IMR-90 (cell line): ENCODE measurements around the gene FARS2. TPM values are rescaled to one million over a fixed set of nuclear protein-coding genes. Genes with fewer than 3 reads are reported as not detected.

ENCODE experiments used
- ATAC-seq: fragments of 200-7000 bp; cut with Tn5 transposase; 2 replicates; pipeline ENCODE4 v1.9.1; 2020; ENCODE audit warnings: low read depth, mild to moderate bottlenecking, moderate library complexity
- BruUV-seq: library from RNA; stranded (reverse); fragments of 400-500 nt; replicated peaks from 2 replicates; lab custom pipeline; 2021; lab: Mats Ljungman, UMichigan
- CTCF ChIA-PET: fragments of 300-600 bp; formaldehyde crosslinking; extraction: SDS; loops from one replicate; lab custom pipeline; 2021; ENCODE audit warnings: antibody characterized with exemption; lab: Yijun Ruan, JAX
- POLR2A ChIA-PET: fragments of 300-600 bp; sonication (Branson Sonifier 250); formaldehyde crosslinking; loops from one replicate; lab custom pipeline; 2022; ENCODE audit warnings: antibody characterized with exemption; ENCODE audit not compliant: unreplicated experiment; lab: Charles Lee
- DNase-seq: peaks from one replicate; pipeline ENCODE4 v3.0.0; 2013
- H2AFZ ChIP-seq: replicated peaks from 2 replicates; pipeline ENCODE3; 2013; ENCODE audit warnings: low read length, mild to moderate bottlenecking; ENCODE audit not compliant: poor library complexity
- H2AK5ac ChIP-seq: 2 replicates; pipeline ENCODE4 v1.6.1; 2013; ENCODE audit warnings: low read depth, low read length, inconsistent platforms
- H2AK9ac ChIP-seq: replicated peaks from 2 replicates; pipeline ENCODE3; 2013; ENCODE audit warnings: mild to moderate bottlenecking, low read depth, low read length, moderate library complexity; ENCODE audit not compliant: poor library complexity
- H2BK120ac ChIP-seq: 2 replicates; pipeline ENCODE4 v1.6.1; 2013; ENCODE audit warnings: low read depth, low read length, inconsistent platforms
- H2BK15ac ChIP-seq: 3 replicates; pipeline ENCODE4 v1.6.1; 2013; ENCODE audit warnings: low read depth, low read length, inconsistent platforms
- H2BK20ac ChIP-seq: 2 replicates; pipeline ENCODE4 v1.6.1; 2013; ENCODE audit warnings: low read depth, mild to moderate bottlenecking, inconsistent platforms, low read length, moderate library complexity
- H2BK5ac ChIP-seq: 2 replicates; pipeline ENCODE4 v1.6.1; 2013; ENCODE audit warnings: mild to moderate bottlenecking, low read depth, low read length, inconsistent platforms; ENCODE audit not compliant: poor library complexity, severe bottlenecking
- H3K14ac ChIP-seq: replicated peaks from 2 replicates; pipeline ENCODE4 v1.6.1; 2013; ENCODE audit warnings: low read depth, low read length, inconsistent platforms
- H3K18ac ChIP-seq: 2 replicates; pipeline ENCODE4 v1.6.1; 2013; ENCODE audit warnings: low read depth, low read length, control low read depth
- H3K23ac ChIP-seq: 2 replicates; pipeline ENCODE4 v1.6.1; 2013; ENCODE audit warnings: low read depth, low read length, inconsistent platforms
- H3K27ac ChIP-seq: 2 replicates; pipeline ENCODE4 v1.5.1; 2013; ENCODE audit warnings: mild to moderate bottlenecking, control low read depth, low read length; ENCODE audit not compliant: insufficient read depth
- H3K27me3 ChIP-seq: 2 replicates; pipeline ENCODE4 v1.6.1; 2013; ENCODE audit warnings: low read length; ENCODE audit not compliant: control insufficient read depth, insufficient read depth
- H3K36me3 ChIP-seq: 2 replicates; pipeline ENCODE4 v1.6.1; 2013; ENCODE audit warnings: low read length, mixed read lengths; ENCODE audit not compliant: control insufficient read depth, insufficient read depth
- H3K4ac ChIP-seq: 2 replicates; pipeline ENCODE4 v1.6.1; 2013; ENCODE audit warnings: low read depth, low read length, inconsistent platforms
- H3K4me1 ChIP-seq: 2 replicates; pipeline ENCODE4 v1.6.1; 2013; ENCODE audit warnings: low read length, mixed read lengths; ENCODE audit not compliant: control insufficient read depth, insufficient read depth
- H3K4me2 ChIP-seq: 2 replicates; pipeline ENCODE4 v1.6.1; 2013; ENCODE audit warnings: low read depth, mild to moderate bottlenecking, control low read depth, low read length, moderate library complexity
- H3K4me3 ChIP-seq: 2 replicates; pipeline ENCODE4 v1.5.1; 2013; ENCODE audit warnings: low read depth, mild to moderate bottlenecking, control low read depth, low read length, moderate library complexity; ENCODE audit not compliant: insufficient read depth
- H3K56ac ChIP-seq: 2 replicates; pipeline ENCODE4 v1.6.1; 2013; ENCODE audit warnings: low read length, inconsistent platforms; ENCODE audit not compliant: insufficient read depth; ENCODE audit errors: extremely low read depth
- H3K79me1 ChIP-seq, 2 experiments: 2 replicates each; pipeline ENCODE4 v1.6.1; 2013; ENCODE audit warnings: low read length in 2 of 2, inconsistent platforms in 1 of 2, low read depth in 1 of 2
- H3K9ac ChIP-seq: 2 replicates; pipeline ENCODE4 v1.6.1; 2013; ENCODE audit warnings: low read depth, low read length, control low read depth
- H3K9me1 ChIP-seq: 2 replicates; pipeline ENCODE4 v1.6.1; 2013; ENCODE audit warnings: low read length, inconsistent platforms; ENCODE audit not compliant: insufficient read depth
- H3K9me3 ChIP-seq: 2 replicates; pipeline ENCODE4 v1.6.1; 2013; ENCODE audit warnings: low read length; ENCODE audit not compliant: control insufficient read depth, insufficient read depth
- H4K20me1 ChIP-seq: 2 replicates; pipeline ENCODE4 v1.6.1; 2013; ENCODE audit warnings: low read length, inconsistent platforms; ENCODE audit not compliant: insufficient read depth
- H4K5ac ChIP-seq: 2 replicates; pipeline ENCODE4 v1.6.1; 2013; ENCODE audit warnings: mild to moderate bottlenecking, low read depth, low read length, control low read depth
- H4K8ac ChIP-seq, 2 experiments: 2 replicates each; pipeline ENCODE4 v1.6.1; 2013; ENCODE audit warnings: low read depth in 2 of 2, low read length in 2 of 2, control low read depth in 1 of 2, inconsistent platforms in 1 of 2
- H4K91ac ChIP-seq: 2 replicates; pipeline ENCODE4 v1.6.1; 2013; ENCODE audit warnings: low read depth, low read length, inconsistent platforms; ENCODE audit not compliant: insufficient read depth
- BHLHE40 ChIP-seq: fragments of 150-350 bp; IDR thresholded peaks from 2 replicates; pipeline ENCODE4 v1.6.1; 2016; ENCODE audit warnings: mild to moderate bottlenecking, low read depth, low read length
- CEBPB ChIP-seq: IDR thresholded peaks from 2 replicates; pipeline ENCODE4 v1.6.1; 2012; ENCODE audit warnings: low read depth, low read length, improper control_type of control experiment
- CHD1 ChIP-seq: IDR thresholded peaks from 2 replicates; pipeline ENCODE4 v1.6.1; 2012; ENCODE audit warnings: low read depth, low read length, improper control_type of control experiment
- ELK1 ChIP-seq: fragments of 150-350 bp; IDR thresholded peaks from 2 replicates; pipeline ENCODE4 v1.6.1; 2016; ENCODE audit warnings: low read depth, mild to moderate bottlenecking, low read length, moderate library complexity, borderline replicate concordance
- FOS ChIP-seq: fragments of 150-350 bp; IDR thresholded peaks from 2 replicates; pipeline ENCODE4 v1.6.1; 2016; ENCODE audit warnings: low read depth, low read length
- MAFK ChIP-seq: IDR thresholded peaks from 2 replicates; pipeline ENCODE4 v1.6.1; 2012; ENCODE audit warnings: low read depth, low read length, improper control_type of control experiment
- MAZ ChIP-seq: IDR thresholded peaks from 2 replicates; pipeline ENCODE4 v1.6.1; 2012; ENCODE audit warnings: low read depth, mild to moderate bottlenecking, low read length, improper control_type of control experiment, moderate library complexity, borderline replicate concordance
- MXI1 ChIP-seq: IDR thresholded peaks from 2 replicates; pipeline ENCODE4 v1.6.1; 2012; ENCODE audit warnings: low read depth, mild to moderate bottlenecking, low read length, moderate library complexity, borderline replicate concordance
- NFE2L2 ChIP-seq: fragments of 150-350 bp; IDR thresholded peaks from 2 replicates; pipeline ENCODE4 v1.6.1; 2016; ENCODE audit warnings: low read depth, mild to moderate bottlenecking, low read length
- POLR2A ChIP-seq: IDR thresholded peaks from 2 replicates; pipeline ENCODE4 v1.6.1; 2012; ENCODE audit warnings: mild to moderate bottlenecking, low read depth, low read length
- RAD21 ChIP-seq: IDR thresholded peaks from 2 replicates; pipeline ENCODE4 v1.6.1; 2012; ENCODE audit warnings: low read length, improper control_type of control experiment
- RCOR1 ChIP-seq: IDR thresholded peaks from 2 replicates; pipeline ENCODE4 v1.6.1; 2012; ENCODE audit warnings: mild to moderate bottlenecking, low read length, improper control_type of control experiment; ENCODE audit not compliant: insufficient replicate concordance
- RFX5 ChIP-seq: IDR thresholded peaks from 2 replicates; pipeline ENCODE4 v1.8.0; 2012; ENCODE audit warnings: low read depth, mild to moderate bottlenecking, low read length, moderate library complexity
- SMC3 ChIP-seq: fragments of 150-350 bp; IDR thresholded peaks from 2 replicates; pipeline ENCODE4 v1.6.1; 2016; ENCODE audit warnings: low read depth, mild to moderate bottlenecking, antibody characterized with exemption, low read length, moderate library complexity
- WGBS, 2 experiments: methylation state at CpG; one replicate each; pipeline versions ENCODE4 v1.1.5 to v1.1.7; 2013; ENCODE audit warnings: missing lambda C conversion rate in 2 of 2; ENCODE audit not compliant: insufficient read length in 1 of 2; ENCODE audit errors: extremely low coverage in 2 of 2; 5-methylcytosine and 5-hydroxymethylcytosine counted together
- dilution Hi-C: fragments of 300-500 bp; cut with HindIII; formaldehyde crosslinking; loops from one replicate; pipeline ENCODE4 v1.14.3; 2018; ENCODE audit warnings: low sequenced_read_pairs; ENCODE audit not compliant: unreplicated experiment
- in situ Hi-C: fragments of 300-500 bp; cut with MboI; formaldehyde crosslinking; loops from 3 replicates; pipeline ENCODE4 v1.14.3; 2019; ENCODE audit warnings: low sequenced_read_pairs, inconsistent platforms, mixed read lengths
- intact Hi-C: fragments of 100-400 bp; cut with micrococcal nuclease; formaldehyde crosslinking; loops from 2 replicates; pipeline ENCODE4 v1.10.0; 2022
- polyA plus RNA-seq, 3 experiments: library from polyadenylated mRNA; depleted of rRNA; stranded (reverse); fragments of >200 nt; gene quantifications; 2 replicates each; pipeline ENCODE4 v1.2.3, GENCODE V29; 2012; ENCODE audit warnings: low replicate concordance in 1 of 3
- total RNA-seq: library from RNA; depleted of rRNA; stranded (reverse); fragments of >200 nt; gene quantifications from 2 replicates; pipeline ENCODE4 v1.2.3, GENCODE V29; 2012
- TF ChIP-seq, protein P1 (sequence below): fragments of 150-350 bp; IDR thresholded peaks from 2 replicates; pipeline ENCODE4 v1.6.1; 2017; ENCODE audit warnings: mild to moderate bottlenecking, antibody characterized with exemption, low read length, low read depth
- TF ChIP-seq, protein P2 (sequence below): conservative IDR thresholded peaks from 2 replicates; pipeline ENCODE4 v1.5.1; 2012; ENCODE audit warnings: mild to moderate bottlenecking, low read depth, low read length, improper control_type of control experiment

FARS2 gene
- total and polyA plus RNA-seq, 2 of the 4 experiments (the other 2 are of a cell fraction), result 12.1 to 28.9 TPM

GRCh38 chr6:5599127-5599526 is 337.8 kb downstream of the FARS2 start:
- Histone ChIP-seq H2BK120ac (no peak overlapping the region), H4K91ac (no peak overlapping the region), H3K4ac (no peak overlapping the region), H3K4me2 (no peak overlapping the region), H2BK5ac (no peak overlapping the region), H3K23ac (no peak overlapping the region), H3K9me3 (no peaks in the 10 kb centered on the region), H2BK15ac (no peak overlapping the region), H4K8ac (no peak overlapping the region), H3K4me3 (no peak overlapping the region), H3K56ac (no peak overlapping the region), H4K5ac (no peak overlapping the region), H2AFZ (no peak overlapping the region), H3K27ac (no peak overlapping the region), H3K4me1 (no peaks in the 10 kb centered on the region), H3K14ac (no peak overlapping the region), H2AK9ac (no peak overlapping the region), H3K79me1 (no peaks in the 10 kb centered on the region), H2AK5ac (no peak overlapping the region), H3K9me1 (no peaks in the 10 kb centered on the region), H3K18ac (no peak overlapping the region), H3K9ac (no peak overlapping the region), H4K20me1 (no peaks in the 10 kb centered on the region), H2BK20ac (no peak overlapping the region), H3K27me3 (no peaks in the 10 kb centered on the region), H3K36me3 (no peaks in the 10 kb centered on the region)
- no peak for ATAC-seq
- no peak for TF ChIP-seq POLR2A
- no peak for TF ChIP-seq RCOR1
- no peak for TF ChIP-seq MXI1
- TF ChIP-seq FOS, result no peak
- no peak for TF ChIP-seq BHLHE40
- TF ChIP-seq, protein P1, sequence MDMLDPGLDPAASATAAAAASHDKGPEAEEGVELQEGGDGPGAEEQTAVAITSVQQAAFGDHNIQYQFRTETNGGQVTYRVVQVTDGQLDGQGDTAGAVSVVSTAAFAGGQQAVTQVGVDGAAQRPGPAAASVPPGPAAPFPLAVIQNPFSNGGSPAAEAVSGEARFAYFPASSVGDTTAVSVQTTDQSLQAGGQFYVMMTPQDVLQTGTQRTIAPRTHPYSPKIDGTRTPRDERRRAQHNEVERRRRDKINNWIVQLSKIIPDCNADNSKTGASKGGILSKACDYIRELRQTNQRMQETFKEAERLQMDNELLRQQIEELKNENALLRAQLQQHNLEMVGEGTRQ, result no peak
- TF ChIP-seq, protein P2, sequence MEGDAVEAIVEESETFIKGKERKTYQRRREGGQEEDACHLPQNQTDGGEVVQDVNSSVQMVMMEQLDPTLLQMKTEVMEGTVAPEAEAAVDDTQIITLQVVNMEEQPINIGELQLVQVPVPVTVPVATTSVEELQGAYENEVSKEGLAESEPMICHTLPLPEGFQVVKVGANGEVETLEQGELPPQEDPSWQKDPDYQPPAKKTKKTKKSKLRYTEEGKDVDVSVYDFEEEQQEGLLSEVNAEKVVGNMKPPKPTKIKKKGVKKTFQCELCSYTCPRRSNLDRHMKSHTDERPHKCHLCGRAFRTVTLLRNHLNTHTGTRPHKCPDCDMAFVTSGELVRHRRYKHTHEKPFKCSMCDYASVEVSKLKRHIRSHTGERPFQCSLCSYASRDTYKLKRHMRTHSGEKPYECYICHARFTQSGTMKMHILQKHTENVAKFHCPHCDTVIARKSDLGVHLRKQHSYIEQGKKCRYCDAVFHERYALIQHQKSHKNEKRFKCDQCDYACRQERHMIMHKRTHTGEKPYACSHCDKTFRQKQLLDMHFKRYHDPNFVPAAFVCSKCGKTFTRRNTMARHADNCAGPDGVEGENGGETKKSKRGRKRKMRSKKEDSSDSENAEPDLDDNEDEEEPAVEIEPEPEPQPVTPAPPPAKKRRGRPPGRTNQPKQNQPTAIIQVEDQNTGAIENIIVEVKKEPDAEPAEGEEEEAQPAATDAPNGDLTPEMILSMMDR, result no peak
- no peak for TF ChIP-seq RAD21
- TF ChIP-seq MAZ, result no peak
- no peak for TF ChIP-seq SMC3
- TF ChIP-seq CEBPB, result no peak
- no peak for TF ChIP-seq MAFK
- TF ChIP-seq ELK1, result no peak
- TF ChIP-seq NFE2L2, result no peak
- TF ChIP-seq RFX5, result no peak
- TF ChIP-seq CHD1, result no peak
- ChIA-PET CTCF (no interaction called here), POLR2A (no interaction called here)
- WGBS, 2 experiments, result 100% methylated on average over 1 of the region's 8 CpGs; no CpG with 5 or more reads in 1 of the 2 experiments
- intact Hi-C loops, result no loop called here
- DNase-seq, result no peak
- in situ Hi-C loops, result no loop called here
- dilution Hi-C loops, result no loop called here
- BruUV-seq, result no TSS peak
